HuH-7.5 (cell line): ENCODE measurements around the gene DPH2.

ENCODE experiments used
- DNase-seq: peaks from one replicate; pipeline ENCODE4 v3.0.0; 2011; ENCODE audit warnings: low spot score

DPH2 gene

GRCh38 chr1:44002606-44003157 lies 32.9 kb downstream of the DPH2 start:
- DNase-seq = no peak

DNA sequence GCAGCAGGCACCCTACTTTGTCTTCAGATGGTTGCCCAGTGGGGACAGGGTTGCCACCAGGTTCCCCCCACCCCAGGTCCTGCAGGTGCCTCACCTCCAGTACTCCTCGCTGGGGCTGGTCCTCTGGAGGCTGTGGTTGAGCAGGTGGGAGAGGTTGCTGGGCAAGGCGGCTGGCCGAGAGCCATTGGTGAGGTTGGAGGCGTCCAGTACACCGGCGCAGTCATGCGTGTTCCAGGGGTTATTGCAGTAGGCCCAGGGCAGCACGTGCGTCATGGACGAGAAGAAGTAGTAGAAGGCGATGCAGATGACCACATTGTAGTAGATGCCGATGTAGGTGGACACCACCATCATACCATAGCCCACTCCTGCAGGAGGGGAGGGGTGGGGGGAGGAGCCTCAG lies 38.4 kb downstream of the DPH2 start:
- no peak for DNase-seq

- DNase-seq = no peak
Measured at GRCh38 chr1:44010935-44011471, 41.2 kb downstream of the DPH2 start.

GRCh38 chr1:44012404-44012803 lies 42.6 kb downstream of the DPH2 start:
- DNase-seq = no peak

DNA sequence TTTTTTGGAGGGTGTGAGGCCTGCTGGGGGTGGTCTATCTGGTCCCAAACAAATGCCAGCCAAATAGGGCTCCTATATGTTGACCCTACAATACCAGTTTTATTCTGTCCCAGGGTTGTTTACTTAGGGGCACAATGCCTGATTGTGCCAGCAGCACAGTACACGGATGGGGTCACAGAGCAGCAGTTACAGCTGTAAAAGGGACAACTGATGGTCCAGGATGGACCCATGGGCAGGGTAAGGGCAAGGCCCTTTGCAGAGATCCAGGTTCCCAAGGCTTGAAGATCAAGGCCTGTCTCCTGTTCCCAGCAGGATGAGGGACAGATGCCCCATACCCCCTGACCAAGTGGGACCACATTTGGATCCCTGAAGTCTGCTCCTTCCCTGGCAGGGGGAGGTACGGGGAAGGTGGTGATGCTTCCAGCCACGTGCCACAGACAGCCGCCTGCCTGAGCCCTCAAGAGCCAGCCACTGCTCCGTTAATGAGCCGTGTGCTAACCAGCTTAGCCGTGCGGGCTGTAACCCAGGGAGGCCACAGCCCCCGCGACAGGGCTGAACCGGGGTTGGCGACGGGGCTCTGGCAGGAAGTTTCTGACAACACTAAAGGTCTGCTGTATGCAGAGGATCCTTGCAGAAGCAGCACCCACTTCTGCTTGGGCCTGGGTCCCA lies 43.3 kb downstream of the DPH2 start:
- no peak for DNase-seq

DNA sequence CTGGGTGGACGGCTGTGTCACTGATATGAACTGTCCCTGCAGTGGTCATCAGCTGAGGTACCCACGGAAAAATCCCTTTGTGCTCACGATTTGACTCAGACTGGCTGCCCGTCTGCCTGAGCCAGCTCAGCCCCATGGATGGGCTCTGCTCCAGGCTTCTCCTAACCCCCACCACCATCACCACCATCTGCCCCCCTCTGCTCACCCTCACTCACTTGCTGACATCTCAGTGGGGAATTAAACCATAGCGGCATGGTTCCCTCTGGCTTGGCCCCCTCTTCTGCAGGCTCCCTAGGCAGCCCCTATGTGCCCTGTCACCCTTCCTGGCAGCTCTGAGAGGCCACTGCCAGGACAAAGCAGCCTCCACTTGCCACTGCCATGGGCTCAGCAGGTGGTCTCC lies 44.1 kb downstream of the DPH2 start:
- DNase-seq = no peak

GRCh38 chr1:44014365-44015104 lies 44.7 kb downstream of the DPH2 start:
- DNase-seq = no peak

GRCh38 chr1:44015206-44015605 lies 45.4 kb downstream of the DPH2 start:
- DNase-seq = no peak

GRCh38 chr1:44016041-44016889 lies 46.5 kb downstream of the DPH2 start:
- DNase-seq = no peak

GRCh38 chr1:44016890-44017400 lies 47.1 kb downstream of the DPH2 start:
- no peak for DNase-seq

GRCh38 chr1:44019466-44019948 lies 49.7 kb downstream of the DPH2 start:
- no peak for DNase-seq

GRCh38 chr1:44020464-44020863 lies 50.7 kb downstream of the DPH2 start:
- DNase-seq = no peak

DNA sequence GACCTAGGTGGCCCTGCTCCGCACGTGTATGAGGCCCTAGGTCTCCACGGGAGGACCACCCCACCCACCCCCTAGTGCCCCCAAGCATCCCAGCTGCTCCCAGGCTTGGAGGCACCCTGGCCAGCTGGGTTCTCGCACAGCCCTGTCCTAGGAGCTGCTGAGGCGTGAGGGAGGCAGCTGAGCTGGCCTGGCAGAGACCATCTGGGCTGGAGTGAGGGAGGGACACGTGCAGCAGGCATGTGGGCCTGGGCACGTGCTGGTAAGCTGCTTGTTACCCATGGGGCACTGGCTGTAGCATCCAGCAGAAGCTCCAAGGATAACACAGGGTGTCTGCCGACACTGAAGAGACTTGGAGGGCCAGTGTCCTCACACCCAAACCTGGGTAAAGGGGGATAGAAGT lies 51.3 kb downstream of the DPH2 start:
- no peak for DNase-seq

- DNase-seq = no peak
Measured at GRCh38 chr1:44021581-44022321, 51.9 kb downstream of the DPH2 start.
